Stimulated activated CD4-positive, alpha-beta T cell treated with anti-CD3 and anti-CD28 coated beads, Interleukin-4, amount 100 ng/mL, for 48 hours (primary cell): ENCODE results near the gene IL4I1.

ENCODE experiments used
- DNase-seq, 2 donors: peaks; one replicate each; pipeline ENCODE4 v3.0.0-alpha.2; 2020; ENCODE audit warnings: low read depth in 2 of 2

The IL4I1 gene

GRCh38 chr19:49924004-49924880, 27.6 kb upstream of the IL4I1 start:
- DNase-seq = no peak

GRCh38 chr19:49923055-49924003, 26.6 kb upstream of the IL4I1 start:
- no peak for DNase-seq

DNA sequence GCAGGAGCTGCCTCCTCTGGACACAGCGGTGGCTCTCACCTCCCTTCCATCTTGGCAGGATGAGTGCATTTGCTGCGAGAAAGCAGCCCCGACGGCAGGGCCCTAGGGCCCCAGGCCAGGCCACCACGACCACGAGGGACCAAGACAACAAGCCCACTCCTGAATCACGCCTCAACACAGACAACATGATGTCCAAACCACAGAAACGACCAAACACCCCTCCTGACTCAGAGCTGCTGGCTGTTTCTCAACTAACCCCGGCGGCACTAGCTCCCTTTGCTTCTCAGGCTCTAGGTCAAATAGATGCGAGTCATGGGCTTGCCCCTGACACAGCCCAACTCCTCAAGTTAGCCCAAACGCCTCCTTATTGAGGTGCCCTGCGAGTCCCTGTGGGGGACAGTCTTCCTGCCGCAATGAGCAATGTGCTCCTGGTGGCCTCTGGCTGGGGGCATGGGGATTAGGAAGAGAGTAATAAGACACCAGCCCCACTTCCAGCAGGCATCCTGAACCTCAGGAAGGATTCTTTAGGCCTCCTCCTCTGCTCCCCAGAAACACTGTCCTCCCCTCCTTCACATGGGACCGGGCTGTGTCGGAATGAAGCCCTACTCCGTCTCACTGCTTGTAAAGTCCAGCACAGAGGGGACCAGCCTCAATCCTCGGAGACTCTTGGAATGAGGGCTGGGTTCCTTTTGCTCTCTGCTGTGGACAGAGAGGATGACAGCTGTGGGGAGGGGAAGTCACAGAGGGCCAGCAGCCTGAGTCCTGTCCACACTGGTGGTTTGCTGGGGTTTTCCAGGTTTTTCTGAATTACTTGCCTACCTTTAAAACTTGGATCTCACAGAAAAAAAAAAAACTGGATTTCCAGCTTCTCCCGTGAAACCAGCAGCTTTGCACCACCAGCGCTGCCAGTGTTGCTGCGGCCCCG, 25.4 kb upstream of the IL4I1 start:
- no peak for DNase-seq

DNA sequence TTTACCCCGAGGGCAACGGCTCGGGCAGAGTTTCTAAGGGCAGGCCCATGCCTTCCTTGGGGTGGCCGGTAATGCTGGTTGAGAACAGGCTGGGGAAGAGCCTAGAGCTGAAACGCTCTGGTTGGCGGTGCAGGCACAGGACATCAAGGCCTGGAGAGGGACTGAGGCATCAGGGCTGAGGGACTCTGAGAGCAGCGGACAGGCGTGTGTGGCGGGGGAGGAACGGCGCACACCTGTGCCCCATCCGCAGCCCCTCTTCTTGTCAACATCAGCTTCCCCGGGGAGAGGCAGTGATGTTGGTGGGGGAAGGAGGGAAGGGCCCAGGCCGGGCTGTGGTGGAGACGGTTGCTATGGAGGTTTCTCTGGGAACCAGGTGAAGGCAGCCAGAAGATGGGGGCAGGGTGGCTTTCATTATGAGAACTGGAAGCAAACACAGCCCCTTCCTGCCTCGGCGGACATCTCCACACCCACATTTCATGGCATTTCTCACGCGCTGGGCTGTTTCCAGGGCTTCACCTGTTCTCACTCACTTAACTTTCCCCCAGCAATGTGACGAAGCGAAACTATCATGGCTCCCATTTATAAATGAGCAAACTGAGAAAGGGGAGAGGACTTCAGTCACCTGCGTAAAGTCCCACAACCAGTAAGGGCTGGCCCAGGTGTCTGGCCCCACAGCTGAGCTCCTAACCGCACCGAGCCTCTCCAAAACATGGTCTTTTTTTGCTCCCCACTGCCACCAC, 24.1 kb upstream of the IL4I1 start:
- DNase-seq = no peak

- DNase-seq = no peak
Observed at GRCh38 chr19:49918089-49918488, 21.4 kb upstream of the IL4I1 start.

DNA sequence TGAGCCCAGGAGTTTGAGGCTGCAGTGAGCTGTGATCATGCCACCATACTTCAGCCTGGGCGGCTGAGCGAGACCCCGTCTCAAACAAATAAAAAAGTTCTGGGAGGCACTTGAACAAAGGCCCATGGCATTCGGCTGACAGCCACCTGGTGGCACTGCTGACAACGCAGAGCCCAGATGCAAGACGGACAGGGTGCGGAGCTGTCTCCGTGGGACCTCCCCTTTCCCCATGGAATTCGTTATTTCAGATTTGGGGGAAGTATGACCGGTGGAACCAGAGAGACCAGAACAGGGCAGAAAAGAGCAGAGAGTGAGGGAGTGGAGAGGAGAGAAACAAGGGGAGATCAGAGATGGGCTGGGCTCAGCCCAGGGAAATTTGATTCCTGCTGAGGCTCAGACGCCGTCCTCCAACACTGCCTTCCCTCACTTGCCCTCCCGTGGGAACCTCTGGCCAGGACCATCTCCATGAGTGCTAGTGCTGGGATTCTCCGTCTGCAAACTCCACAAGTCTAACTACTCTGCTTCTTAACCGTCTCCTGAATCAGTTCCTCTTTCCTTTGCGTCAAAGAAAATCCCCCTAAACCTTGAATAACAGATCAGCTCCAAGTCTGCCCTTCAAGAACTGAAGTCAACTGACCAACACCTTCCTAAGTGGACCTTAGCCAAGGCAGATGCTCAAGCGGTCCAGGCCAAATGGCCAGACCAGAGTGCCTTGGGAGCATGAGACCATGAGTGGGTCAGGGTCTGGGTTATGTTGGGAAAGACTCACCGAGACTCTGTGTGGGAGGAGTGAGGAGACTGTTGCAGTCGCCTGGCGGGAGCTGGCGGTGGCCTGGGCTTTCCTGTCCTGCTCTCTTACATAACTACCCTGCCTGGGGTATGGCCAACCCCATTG, 20.4 kb upstream of the IL4I1 start:
- DNase-seq = no peak

DNA sequence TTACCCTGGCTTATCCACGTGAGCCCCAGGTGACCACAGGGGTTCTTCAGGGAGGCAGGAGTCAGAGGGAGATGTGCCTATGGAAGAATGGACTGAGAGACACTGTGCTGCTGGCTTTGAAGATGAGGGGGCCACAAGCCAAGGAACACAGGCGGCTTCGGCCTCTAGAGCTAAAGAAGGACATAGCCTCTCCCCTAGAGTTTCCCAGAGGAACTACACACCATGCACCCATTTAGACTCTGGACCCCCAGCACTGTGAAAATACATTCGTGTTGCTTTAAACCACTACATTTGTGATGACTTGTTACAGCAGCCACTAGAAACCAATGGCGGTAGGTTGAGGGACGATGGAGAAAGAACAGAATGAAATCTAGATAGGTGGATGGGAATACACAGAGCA, 18.6 kb upstream of the IL4I1 start:
- no peak for DNase-seq

GRCh38 chr19:49913720-49914119, 17.0 kb upstream of the IL4I1 start:
- no peak for DNase-seq

- no peak for DNase-seq
Observed at GRCh38 chr19:49912965-49913685, 16.4 kb upstream of the IL4I1 start.

DNA sequence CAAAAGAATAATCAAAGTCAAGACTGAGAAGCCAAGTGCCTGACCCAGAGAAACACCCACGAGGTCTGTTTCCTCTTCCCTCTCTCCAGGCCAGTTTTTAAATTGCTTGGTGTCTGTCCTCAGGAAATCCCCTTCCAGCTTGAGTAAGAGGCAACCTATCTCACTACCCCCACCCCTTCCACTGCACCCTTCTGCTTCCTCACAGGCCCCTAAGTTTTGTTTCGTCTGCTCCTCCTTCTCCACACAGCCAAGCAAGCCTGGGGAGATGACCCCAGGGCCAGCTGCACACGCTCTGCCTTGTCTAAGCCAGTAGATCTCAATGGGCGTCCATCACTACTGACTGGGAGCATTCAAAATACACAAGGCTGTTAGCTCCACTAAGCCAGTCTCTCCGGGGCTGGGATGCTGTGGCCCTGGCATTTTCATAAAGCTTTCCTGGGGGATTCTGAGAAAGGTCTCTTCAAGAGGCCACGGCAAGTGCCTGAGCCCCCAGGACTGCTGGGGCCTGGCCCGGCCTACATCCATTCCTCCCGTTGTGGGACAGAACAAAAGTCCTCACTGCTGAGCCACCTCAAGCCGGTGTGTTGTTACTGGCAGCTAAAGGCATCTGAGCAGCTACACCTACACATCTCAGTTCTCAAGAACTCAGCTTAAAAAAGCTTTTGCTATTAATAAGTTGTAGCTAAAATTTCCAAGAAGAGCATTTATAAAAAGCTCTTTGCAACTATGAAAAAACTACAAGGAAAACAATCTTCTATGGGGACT, 14.9 kb upstream of the IL4I1 start:
- DNase-seq = peak in 1 of 2 donors; percentile 24

- no peak for DNase-seq
Observed at GRCh38 chr19:49910179-49910578, 13.5 kb upstream of the IL4I1 start.

DNA sequence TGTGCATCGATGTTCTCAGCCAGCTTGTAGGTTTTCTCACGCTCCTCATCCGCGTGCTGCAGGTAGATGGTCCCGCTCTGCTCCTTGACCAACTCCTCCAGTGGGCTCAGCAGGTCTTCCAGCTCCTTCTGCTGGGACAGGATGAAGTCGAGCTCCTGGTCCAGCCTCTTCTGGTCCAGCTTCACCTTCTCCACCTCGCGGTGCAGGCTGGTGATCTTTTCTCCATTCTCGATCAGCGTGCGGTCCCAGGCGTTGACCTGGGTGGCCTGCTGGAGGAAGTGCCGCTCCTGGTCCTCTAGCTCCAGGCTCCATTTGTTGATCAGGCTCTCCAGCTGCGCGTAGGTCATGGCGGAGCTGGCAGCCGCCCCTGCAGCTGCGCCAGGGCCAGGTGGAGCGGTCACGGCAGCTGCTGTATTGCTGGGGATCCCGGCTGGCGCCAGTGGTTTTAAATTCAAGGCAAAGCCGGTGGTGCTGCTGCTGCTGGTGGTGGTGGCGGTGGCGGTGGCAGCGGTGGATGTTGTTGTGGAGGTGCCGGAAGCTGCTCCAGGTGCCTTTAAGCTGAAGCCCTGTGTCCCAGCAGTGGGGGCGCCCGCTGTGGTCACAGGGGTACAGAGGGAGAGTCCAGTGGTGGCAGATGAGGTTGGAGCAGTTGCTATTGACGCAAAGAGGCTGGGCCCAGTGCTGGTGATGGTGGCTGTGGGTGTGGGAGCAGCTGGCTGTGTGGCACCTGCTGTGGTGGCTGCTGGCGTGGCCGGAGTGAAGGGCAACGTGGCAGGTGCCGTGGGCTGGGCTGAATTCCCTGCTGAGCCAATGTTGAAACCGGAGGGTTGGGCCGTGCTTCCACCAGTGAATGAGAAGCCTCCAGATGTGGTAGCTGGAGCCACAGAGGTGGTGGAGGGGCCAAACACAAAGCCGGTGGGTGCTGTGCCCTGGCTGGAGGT, 12.1 kb upstream of the IL4I1 start:
- DNase-seq = no peak

DNA sequence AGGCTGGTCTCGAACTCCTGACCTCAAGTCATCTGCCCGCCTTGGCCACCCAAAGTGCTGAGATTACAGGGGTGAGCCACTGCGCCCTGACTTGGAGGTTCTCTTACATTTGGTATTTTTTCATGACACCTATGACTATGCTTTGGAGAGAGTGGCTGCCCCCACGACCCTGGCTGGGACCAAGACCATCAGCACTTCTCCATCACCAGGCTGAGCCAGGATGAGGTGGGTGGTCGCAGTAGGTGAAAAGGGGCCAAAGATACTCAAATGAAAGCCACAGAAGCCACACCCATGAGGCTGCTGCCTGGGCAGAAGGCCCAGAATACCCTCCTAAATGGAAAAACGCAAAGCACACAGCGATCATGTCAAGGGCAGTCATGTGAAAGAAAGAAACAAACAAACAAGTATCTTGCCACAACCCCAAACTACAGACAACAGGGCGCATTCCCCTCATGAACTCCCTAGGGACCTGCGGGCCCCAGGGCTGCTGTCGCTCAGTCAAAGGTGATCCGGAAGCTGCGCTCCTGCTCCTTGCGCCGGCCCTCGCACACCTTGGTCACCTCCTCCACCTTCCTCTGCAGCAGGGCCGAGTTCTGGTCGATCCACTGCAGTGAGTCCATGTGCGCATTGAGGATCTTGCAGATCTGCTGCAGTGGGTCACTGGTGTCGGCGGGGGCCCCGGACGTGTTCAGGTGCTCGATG, 11.2 kb upstream of the IL4I1 start:
- no peak for DNase-seq

- no peak for DNase-seq
Observed at GRCh38 chr19:49906879-49907564, 10.3 kb upstream of the IL4I1 start.

DNA sequence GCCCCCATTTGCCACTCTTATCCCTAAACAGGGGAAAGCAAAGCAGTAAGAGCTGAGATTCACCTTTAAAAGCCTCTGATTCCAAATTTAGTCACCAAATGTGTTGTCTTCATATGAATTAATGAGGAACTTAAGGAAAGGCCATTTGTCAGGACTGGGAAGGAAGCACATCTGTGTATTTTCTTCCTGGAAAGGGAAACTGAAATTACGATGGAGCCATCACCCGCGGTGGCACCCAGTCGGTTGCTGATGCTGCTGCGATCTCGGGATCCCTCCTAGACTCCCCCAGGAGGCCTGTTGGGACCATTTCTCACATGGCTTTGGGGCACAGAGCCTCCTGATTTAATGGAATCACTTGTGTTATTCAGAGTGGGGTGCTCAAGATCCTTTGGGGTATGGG, 7.4 kb upstream of the IL4I1 start:
- DNase-seq = no peak
